Measurements from ENCODE around the gene EYA4.

- TF ChIP-seq, protein P1, sequence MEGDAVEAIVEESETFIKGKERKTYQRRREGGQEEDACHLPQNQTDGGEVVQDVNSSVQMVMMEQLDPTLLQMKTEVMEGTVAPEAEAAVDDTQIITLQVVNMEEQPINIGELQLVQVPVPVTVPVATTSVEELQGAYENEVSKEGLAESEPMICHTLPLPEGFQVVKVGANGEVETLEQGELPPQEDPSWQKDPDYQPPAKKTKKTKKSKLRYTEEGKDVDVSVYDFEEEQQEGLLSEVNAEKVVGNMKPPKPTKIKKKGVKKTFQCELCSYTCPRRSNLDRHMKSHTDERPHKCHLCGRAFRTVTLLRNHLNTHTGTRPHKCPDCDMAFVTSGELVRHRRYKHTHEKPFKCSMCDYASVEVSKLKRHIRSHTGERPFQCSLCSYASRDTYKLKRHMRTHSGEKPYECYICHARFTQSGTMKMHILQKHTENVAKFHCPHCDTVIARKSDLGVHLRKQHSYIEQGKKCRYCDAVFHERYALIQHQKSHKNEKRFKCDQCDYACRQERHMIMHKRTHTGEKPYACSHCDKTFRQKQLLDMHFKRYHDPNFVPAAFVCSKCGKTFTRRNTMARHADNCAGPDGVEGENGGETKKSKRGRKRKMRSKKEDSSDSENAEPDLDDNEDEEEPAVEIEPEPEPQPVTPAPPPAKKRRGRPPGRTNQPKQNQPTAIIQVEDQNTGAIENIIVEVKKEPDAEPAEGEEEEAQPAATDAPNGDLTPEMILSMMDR (IDR thresholded peaks at IDR 0.05; ENCODE audit: insufficient read depth, low read length, poor library complexity, severe bottlenecking): no peak
- no peak for TF ChIP-seq EZH2phosphoT487 (conservative IDR thresholded peaks at IDR 0.05; ENCODE audit: low read length)
These were observed 138.9 kb downstream of the EYA4 start for GRCh38 chr6:133380047-133380446.

All from SU-DHL-6 (cell line).